GM12878 (cell line): ENCODE results near the gene PTK7. TPM values are rescaled to one million over a fixed set of nuclear protein-coding genes. Genes with fewer than 3 reads are reported as not detected.

ENCODE experiments used
- CHD2 ChIP-seq: IDR thresholded peaks from 2 replicates; pipeline ENCODE4 v1.6.1; 2011; ENCODE audit warnings: low read depth, low read length, improper control_type of control experiment, borderline replicate concordance
- CHD4 ChIP-seq: fragments of 200-600 bp; sonication (generic); IDR thresholded peaks from 2 replicates; pipeline ENCODE4 v1.6.1; 2016; ENCODE audit warnings: mild to moderate bottlenecking
- ETV6 ChIP-seq, 2 experiments: fragments of 450-650 bp in 1 of 2; IDR thresholded peaks in 1 of 2; conservative IDR thresholded peaks in 1 of 2; 2 replicates each; pipeline ENCODE4 v1.6.1; 2014; ENCODE audit warnings: antibody characterized with exemption in 1 of 2, borderline replicate concordance in 1 of 2, low read depth in 1 of 2, mild to moderate bottlenecking in 1 of 2, moderate library complexity in 1 of 2
- HCFC1 ChIP-seq: fragments of 150-350 bp; IDR thresholded peaks from 2 replicates; pipeline ENCODE4 v1.6.1; 2014; ENCODE audit warnings: low read length
- RFX5 ChIP-seq: IDR thresholded peaks from 2 replicates; pipeline ENCODE4 v1.6.1; 2011; ENCODE audit warnings: low read depth, low read length, improper control_type of control experiment
- SP1 ChIP-seq: IDR thresholded peaks from one replicate; pipeline ENCODE4 v1.6.1; 2011; ENCODE audit warnings: low read depth, low read length
- SRF ChIP-seq, 2 experiments: IDR thresholded peaks; 2 replicates each; pipeline ENCODE4 v1.6.1; 2011; ENCODE audit warnings: low read depth in 2 of 2, low read length in 2 of 2, mild to moderate bottlenecking in 1 of 2, moderate library complexity in 1 of 2
- TARDBP ChIP-seq: IDR thresholded peaks from 2 replicates; pipeline ENCODE4 v1.6.1; 2016; ENCODE audit warnings: borderline replicate concordance
- ZBED1 ChIP-seq: IDR thresholded peaks from 2 replicates; pipeline ENCODE4 v1.6.1; 2016; ENCODE audit warnings: borderline replicate concordance
- polyA plus RNA-seq, 11 experiments: library from polyadenylated mRNA; depleted of rRNA in 4 of 11; unstranded in 6 of 11; stranded (reverse) in 5 of 11; fragments of >200 nt; fragmentation: Nextera tagmentation in 4 of 11; fragmentation: Illumina TruSeq in 1 of 11; extraction: Ambion mirVana in 4 of 11; extraction: Trizol in 1 of 11; gene quantifications; 1 replicate in 1 of 11; 2 replicates in 10 of 11; pipeline versions ENCODE4 v1.2.1 to v1.2.3, GENCODE V29; 2011 to 2016; ENCODE audit warnings: inconsistent platforms in 2 of 11, missing spikeins in 2 of 11, low read depth in 1 of 11
- total RNA-seq, 4 experiments: library from RNA; depleted of rRNA in 3 of 4; stranded (reverse); fragments of >200 nt in 3 of 4; fragmentation: Illumina TruSeq in 1 of 4; extraction: Trizol in 1 of 4; gene quantifications; 2 replicates each; pipeline versions ENCODE4 v1.2.1 to v1.2.3, GENCODE V29; 2013 to 2021
- TF ChIP-seq, protein P1 (sequence below): IDR thresholded peaks from 2 replicates; pipeline ENCODE4 v1.6.1; 2011; ENCODE audit warnings: low read depth, mild to moderate bottlenecking, low read length, moderate library complexity, borderline replicate concordance; ENCODE audit errors: extremely low read depth
- TF ChIP-seq, protein P2 (sequence below): fragments of 450-650 bp; IDR thresholded peaks from 2 replicates; pipeline ENCODE4 v1.6.1; 2017; ENCODE audit warnings: low read depth, mild to moderate bottlenecking, moderate library complexity
- TF ChIP-seq, protein P3 (sequence below): fragments of 450-650 bp; IDR thresholded peaks from 2 replicates; pipeline ENCODE4 v1.6.1; 2014; ENCODE audit warnings: mild to moderate bottlenecking

PTK7 gene
- total and polyA plus RNA-seq, 10 of the 15 experiments (the other 5 are each of a cell fraction or from before 2014, with no cell fraction given): 0.18 to 14.4 (median 3.3) TPM; not detected in 1

DNA sequence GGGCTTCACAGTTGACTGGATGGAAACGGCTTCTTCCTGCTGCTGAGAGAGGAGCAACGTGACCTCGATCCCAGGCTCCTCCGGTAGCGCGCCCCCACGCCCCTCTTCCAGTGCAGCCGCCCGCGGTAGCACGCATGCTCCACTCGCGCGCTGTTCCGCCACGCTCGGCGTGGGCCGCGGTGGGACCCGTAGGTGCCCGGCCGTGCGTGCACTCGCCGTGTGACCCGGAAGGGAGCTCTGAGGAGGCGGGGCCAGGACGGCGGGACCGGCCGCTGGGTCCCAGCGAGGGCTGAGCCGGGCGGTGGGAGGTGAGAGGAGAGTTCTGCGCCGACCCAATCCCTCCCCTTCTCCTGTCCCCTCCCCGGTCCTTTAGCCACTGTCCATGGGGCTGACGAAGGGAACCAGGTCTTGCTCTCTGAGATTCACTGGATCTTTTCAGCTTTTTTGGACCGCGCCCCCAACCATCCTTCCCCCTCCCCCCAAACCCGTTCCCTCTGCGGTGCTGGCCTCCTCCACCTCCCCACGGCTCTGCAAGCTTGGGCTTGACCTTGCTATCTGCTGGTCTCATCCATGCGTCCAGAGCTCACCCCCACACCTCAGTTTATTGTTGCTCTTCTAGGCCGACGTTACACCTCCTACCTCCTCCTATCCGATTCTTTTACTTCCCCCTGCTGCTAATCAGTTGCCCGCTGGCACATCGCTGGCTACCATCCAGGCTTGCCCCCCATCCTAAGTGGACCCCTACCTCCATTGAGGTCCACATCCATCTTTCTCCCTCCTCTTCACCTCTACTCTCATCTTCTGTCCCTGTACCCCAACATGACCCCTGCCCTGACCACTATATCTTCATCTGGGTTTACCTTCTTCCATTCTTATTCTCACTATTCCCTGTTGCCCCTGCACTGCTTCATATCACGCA lies 106.1 kb downstream of the PTK7 start, which contains the start of gene CUL9 (continued):
- peak; percentile 63 for TF ChIP-seq SP1
- TF ChIP-seq, protein P1, sequence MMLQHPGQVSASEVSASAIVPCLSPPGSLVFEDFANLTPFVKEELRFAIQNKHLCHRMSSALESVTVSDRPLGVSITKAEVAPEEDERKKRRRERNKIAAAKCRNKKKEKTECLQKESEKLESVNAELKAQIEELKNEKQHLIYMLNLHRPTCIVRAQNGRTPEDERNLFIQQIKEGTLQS: no peak
- TF ChIP-seq ZBED1: 0 out of 2 replicates have a peak, but pooled peaks have one; percentile 75
- TF ChIP-seq TARDBP: no peak
- TF ChIP-seq, protein P2, sequence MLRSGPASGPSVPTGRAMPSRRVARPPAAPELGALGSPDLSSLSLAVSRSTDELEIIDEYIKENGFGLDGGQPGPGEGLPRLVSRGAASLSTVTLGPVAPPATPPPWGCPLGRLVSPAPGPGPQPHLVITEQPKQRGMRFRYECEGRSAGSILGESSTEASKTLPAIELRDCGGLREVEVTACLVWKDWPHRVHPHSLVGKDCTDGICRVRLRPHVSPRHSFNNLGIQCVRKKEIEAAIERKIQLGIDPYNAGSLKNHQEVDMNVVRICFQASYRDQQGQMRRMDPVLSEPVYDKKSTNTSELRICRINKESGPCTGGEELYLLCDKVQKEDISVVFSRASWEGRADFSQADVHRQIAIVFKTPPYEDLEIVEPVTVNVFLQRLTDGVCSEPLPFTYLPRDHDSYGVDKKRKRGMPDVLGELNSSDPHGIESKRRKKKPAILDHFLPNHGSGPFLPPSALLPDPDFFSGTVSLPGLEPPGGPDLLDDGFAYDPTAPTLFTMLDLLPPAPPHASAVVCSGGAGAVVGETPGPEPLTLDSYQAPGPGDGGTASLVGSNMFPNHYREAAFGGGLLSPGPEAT: peak; percentile 75; the same call in 1 of the 2 replicates
- 0 out of 4 replicates have a peak, but pooled peaks of 1 of the 2 experiments have one; percentile 4 for TF ChIP-seq ETV6 (conservative IDR thresholded peaks at IDR 0.05 in 1 of 2, IDR thresholded peaks at IDR 0.05 in 1 of 2; ENCODE audit: borderline replicate concordance in 1 of 2, low read depth in 1 of 2)
- TF ChIP-seq, protein P3, sequence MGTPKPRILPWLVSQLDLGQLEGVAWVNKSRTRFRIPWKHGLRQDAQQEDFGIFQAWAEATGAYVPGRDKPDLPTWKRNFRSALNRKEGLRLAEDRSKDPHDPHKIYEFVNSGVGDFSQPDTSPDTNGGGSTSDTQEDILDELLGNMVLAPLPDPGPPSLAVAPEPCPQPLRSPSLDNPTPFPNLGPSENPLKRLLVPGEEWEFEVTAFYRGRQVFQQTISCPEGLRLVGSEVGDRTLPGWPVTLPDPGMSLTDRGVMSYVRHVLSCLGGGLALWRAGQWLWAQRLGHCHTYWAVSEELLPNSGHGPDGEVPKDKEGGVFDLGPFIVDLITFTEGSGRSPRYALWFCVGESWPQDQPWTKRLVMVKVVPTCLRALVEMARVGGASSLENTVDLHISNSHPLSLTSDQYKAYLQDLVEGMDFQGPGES: no peak; the same call in 1 of the 2 replicates
- peak; percentile 71 for TF ChIP-seq HCFC1
- TF ChIP-seq RFX5: no peak
- TF ChIP-seq CHD2: 0 out of 2 replicates have a peak, but pooled peaks have one; percentile 57
- TF ChIP-seq SRF (IDR thresholded peaks at IDR 0.05; ENCODE audit: low read depth in 2 of 2, low read length in 2 of 2): 0 out of 4 replicates have a peak, but pooled peaks of 1 of the 2 experiments have one; percentile 20
- TF ChIP-seq CHD4: no peak
